GM12878 (cell line): ENCODE measurements around the gene ABT1. TPM values are rescaled to one million over a fixed set of nuclear protein-coding genes. Genes with fewer than 3 reads are reported as not detected.

ENCODE experiments used
- ATAC-seq: fragments of 200-7000 bp; cut with Tn5 transposase; 3 replicates; pipeline ENCODE4 v1.9.1; 2020; ENCODE audit warnings: mild to moderate bottlenecking, moderate library complexity
- BruUV-seq: library from RNA; stranded (reverse); fragments of 400-500 nt; replicated peaks from 2 replicates; lab custom pipeline; 2021; lab: Mats Ljungman, UMichigan
- CTCF ChIA-PET: fragments of 300-600 bp; sonication (Branson Sonifier 250); formaldehyde crosslinking; extraction: SDS; loops from one replicate; lab custom pipeline; 2021; ENCODE audit warnings: inconsistent platforms; lab: Yijun Ruan, JAX
- POLR2A ChIA-PET: fragments of 350-600 bp; formaldehyde crosslinking; extraction: SDS; loops from one replicate; lab custom pipeline; 2021; ENCODE audit warnings: inconsistent platforms; lab: Charles Lee
- RAD21 ChIA-PET: fragments of 300-600 bp; sonication (Branson Sonifier 250); formaldehyde crosslinking; loops from one replicate; lab custom pipeline; 2023; ENCODE audit warnings: antibody characterized with exemption; ENCODE audit not compliant: unreplicated experiment; lab: Charles Lee
- SMC1A ChIA-PET: fragments of 300-600 bp; sonication (Branson Sonifier 250); formaldehyde crosslinking; loops from one replicate; lab custom pipeline; 2023; ENCODE audit not compliant: unreplicated experiment, uncharacterized antibody; lab: Charles Lee
- DNase-seq: peaks from one replicate; pipeline ENCODE4 v3.0.0-alpha.2; 2011; ENCODE audit warnings: low read depth, low spot score
- FAIRE-seq: peaks from 3 replicates; lab custom pipeline; 2011; peaks lifted over from hg19 to GRCh38; lab: Jason Lieb, UNC
- H2AFZ ChIP-seq: 2 replicates; pipeline ENCODE4 v1.6.0; 2011; ENCODE audit warnings: low read depth, low read length, control low read depth; ENCODE audit not compliant: control insufficient read depth
- H3K27ac ChIP-seq: 2 replicates; pipeline ENCODE4 v1.5.1; 2011; ENCODE audit warnings: control low read depth; ENCODE audit not compliant: control insufficient read depth, insufficient read depth
- H3K27me3 ChIP-seq, 2 experiments: replicated peaks in 1 of 2; 2 replicates each; pipeline versions ENCODE4 v1.6.0 to v1.6.1; 2011; ENCODE audit warnings: low read length in 1 of 2; ENCODE audit not compliant: control insufficient read depth in 2 of 2, insufficient read depth in 2 of 2
- H3K36me3 ChIP-seq, 2 experiments: 2 replicates each; pipeline ENCODE4 v1.5.1; 2011; ENCODE audit warnings: low read length in 1 of 2; ENCODE audit not compliant: control insufficient read depth in 2 of 2, insufficient read depth in 2 of 2
- H3K4me1 ChIP-seq: 2 replicates; pipeline ENCODE4 v1.6.1; 2011; ENCODE audit warnings: mild to moderate bottlenecking, low read length, moderate library complexity, mixed read lengths; ENCODE audit not compliant: control insufficient read depth, insufficient read depth
- H3K4me2 ChIP-seq: 2 replicates; pipeline ENCODE4 v1.6.0; 2011; ENCODE audit warnings: control low read depth; ENCODE audit not compliant: control insufficient read depth, insufficient read depth
- H3K4me3 ChIP-seq: fragments of 200-600 bp; sonication (generic); 2 replicates; pipeline ENCODE4 v1.5.1; 2016
- H3K79me2 ChIP-seq: 2 replicates; pipeline ENCODE4 v1.6.0; 2011; ENCODE audit warnings: low read length; ENCODE audit not compliant: control insufficient read depth, insufficient read depth
- H3K9ac ChIP-seq: 2 replicates; pipeline ENCODE4 v1.8.0; 2011; ENCODE audit warnings: low read length, control low read depth, mixed read lengths; ENCODE audit not compliant: control insufficient read depth, insufficient read depth
- H3K9me3 ChIP-seq: replicated peaks from 3 replicates; pipeline ENCODE4 v1.5.1; 2011; ENCODE audit warnings: mild to moderate bottlenecking, low read length; ENCODE audit not compliant: control insufficient read depth, insufficient read depth
- H4K20me1 ChIP-seq: 2 replicates; pipeline ENCODE4 v1.6.0; 2011; ENCODE audit not compliant: control insufficient read depth, insufficient read depth
- BACH1 ChIP-seq: fragments of 450-650 bp; IDR thresholded peaks from 2 replicates; pipeline ENCODE4 v1.6.1; 2017; ENCODE audit warnings: mild to moderate bottlenecking, borderline replicate concordance
- CREB1 ChIP-seq: IDR thresholded peaks from 2 replicates; pipeline ENCODE4 v1.6.1; 2012; ENCODE audit warnings: low read depth, mild to moderate bottlenecking, inconsistent platforms
- E2F4 ChIP-seq: IDR thresholded peaks from 2 replicates; pipeline ENCODE4 v1.6.1; 2012; ENCODE audit warnings: low read depth, low read length, improper control_type of control experiment
- GABPA ChIP-seq: IDR thresholded peaks from 2 replicates; pipeline ENCODE4 v1.6.1; 2014; ENCODE audit warnings: antibody characterized with exemption, low read depth, mild to moderate bottlenecking, inconsistent platforms
- HDAC6 ChIP-seq: fragments of 200-600 bp; sonication (generic); IDR thresholded peaks from one replicate; pipeline ENCODE4 v1.8.0; 2017; ENCODE audit warnings: antibody characterized with exemption; ENCODE audit not compliant: unreplicated experiment
- IRF5 ChIP-seq: fragments of 450-650 bp; IDR thresholded peaks from 2 replicates; pipeline ENCODE4 v1.6.1; 2017; ENCODE audit warnings: borderline replicate concordance
- KAT2A ChIP-seq: conservative IDR thresholded peaks from 2 replicates; pipeline ENCODE4 v1.6.1; 2011; ENCODE audit warnings: low read depth, low read length; ENCODE audit not compliant: control insufficient read depth
- KDM1A ChIP-seq: fragments of 200-600 bp; sonication (generic); IDR thresholded peaks from 2 replicates; pipeline ENCODE4 v1.6.1; 2016; ENCODE audit warnings: borderline replicate concordance
- NFYB ChIP-seq: IDR thresholded peaks from 2 replicates; pipeline ENCODE4 v1.6.1; 2011; ENCODE audit warnings: low read depth, mild to moderate bottlenecking, low read length, improper control_type of control experiment, moderate library complexity; ENCODE audit not compliant: insufficient read depth
- NR2C2 ChIP-seq: IDR thresholded peaks from 2 replicates; pipeline ENCODE4 v1.6.1; 2011; ENCODE audit warnings: borderline replicate concordance, low read depth; ENCODE audit not compliant: control insufficient read depth, insufficient read length
- POLR2A ChIP-seq: IDR thresholded peaks from 2 replicates; pipeline ENCODE4 v1.6.1; 2011; ENCODE audit warnings: low read depth, mild to moderate bottlenecking, low read length
- RAD51 ChIP-seq: fragments of 450-650 bp; IDR thresholded peaks from 2 replicates; pipeline ENCODE4 v1.6.1; 2016; ENCODE audit warnings: moderate library complexity, mild to moderate bottlenecking, inconsistent platforms
- RBBP5 ChIP-seq: fragments of 200-600 bp; sonication (generic); conservative IDR thresholded peaks from 2 replicates; pipeline ENCODE4 v1.6.1; 2016
- RCOR1 ChIP-seq: conservative IDR thresholded peaks from 2 replicates; pipeline ENCODE4 v1.6.1; 2012; ENCODE audit warnings: low read depth, low read length, improper control_type of control experiment
- RELB ChIP-seq: fragments of 450-650 bp; IDR thresholded peaks from 2 replicates; pipeline ENCODE4 v1.6.1; 2017; ENCODE audit warnings: low read depth, mild to moderate bottlenecking, moderate library complexity
- SMAD5 ChIP-seq: IDR thresholded peaks from 2 replicates; pipeline ENCODE4 v1.6.1; 2016; ENCODE audit warnings: antibody characterized with exemption, low read depth
- STAT1 ChIP-seq: fragments of 450-650 bp; conservative IDR thresholded peaks from 2 replicates; pipeline ENCODE4 v1.6.1; 2014; ENCODE audit warnings: antibody characterized with exemption, mild to moderate bottlenecking
- TAF1 ChIP-seq: IDR thresholded peaks from 2 replicates; pipeline ENCODE4 v1.6.1; 2011; ENCODE audit warnings: mild to moderate bottlenecking, low read depth, low read length, borderline replicate concordance
- TBL1XR1 ChIP-seq: IDR thresholded peaks from 2 replicates; pipeline ENCODE4 v1.6.1; 2012; ENCODE audit warnings: low read depth, low read length, improper control_type of control experiment
- ZZZ3 ChIP-seq: IDR thresholded peaks from 2 replicates; pipeline ENCODE4 v1.6.1; 2011; ENCODE audit warnings: low read depth; ENCODE audit not compliant: control insufficient read depth, insufficient read length
- WGBS: methylation state at CpG from one replicate; pipeline ENCODE4 v1.1.6; 2016; ENCODE audit warnings: low lambda C conversion rate; ENCODE audit not compliant: insufficient replicate concordance, insufficient coverage; ENCODE audit errors: missing lambda C conversion rate; 5-methylcytosine and 5-hydroxymethylcytosine counted together
- in situ Hi-C: fragments of 300-500 bp; cut with MboI; formaldehyde crosslinking; loops from 9 replicates; pipeline ENCODE4 v1.14.3; 2018; ENCODE audit warnings: mixed read lengths
- intact Hi-C: fragments of 100-400 bp; cut with micrococcal nuclease; formaldehyde crosslinking; loops from one replicate; pipeline ENCODE4 v1.14.2; 2022; ENCODE audit not compliant: unreplicated experiment
- polyA plus RNA-seq, 11 experiments: library from polyadenylated mRNA; depleted of rRNA in 4 of 11; unstranded in 6 of 11; stranded (reverse) in 5 of 11; fragments of >200 nt; fragmentation: Nextera tagmentation in 4 of 11; fragmentation: Illumina TruSeq in 1 of 11; extraction: Ambion mirVana in 4 of 11; extraction: Trizol in 1 of 11; gene quantifications; 1 replicate in 1 of 11; 2 replicates in 10 of 11; pipeline versions ENCODE4 v1.2.1 to v1.2.3, GENCODE V29; 2011 to 2016; ENCODE audit warnings: inconsistent platforms in 2 of 11, missing spikeins in 2 of 11, low read depth in 1 of 11
- total RNA-seq, 4 experiments: library from RNA; depleted of rRNA in 3 of 4; stranded (reverse); fragments of >200 nt in 3 of 4; fragmentation: Illumina TruSeq in 1 of 4; extraction: Trizol in 1 of 4; gene quantifications; 2 replicates each; pipeline versions ENCODE4 v1.2.1 to v1.2.3, GENCODE V29; 2013 to 2021

The ABT1 gene
- total and polyA plus RNA-seq, 10 of the 15 experiments (the other 5 are each of a cell fraction or from before 2014, with no cell fraction given) = 8.4 to 43.5 (median 28.2) TPM

- H3K36me3 ChIP-seq = peaks cover 1 to 15% of the 10 kb centered on the region in 2 experiments; a peak in 2 of 4 replicates
- RAD21 ChIA-PET = no interaction called here
- H3K9ac ChIP-seq = no peak overlapping the region
- in situ Hi-C loops (no loop called here), intact Hi-C loops (no loop called here)
- POLR2A ChIA-PET = no interaction called here
- H3K4me1 ChIP-seq = peaks cover 18% of the 10 kb centered on the region
- peaks cover 15% of the 10 kb centered on the region for H3K79me2 ChIP-seq
- FAIRE-seq (no peak), DNase-seq (no peak), ATAC-seq (no peak)
- no peak overlapping the region for H3K27ac ChIP-seq
- no peak overlapping the region for H3K4me3 ChIP-seq
- H3K9me3 ChIP-seq = no peaks in the 10 kb centered on the region
- BruUV-seq = no TSS peak
- SMC1A ChIA-PET = no interaction called here
- TF ChIP-seq POLR2A (no peak), IRF5 (no peak), TBL1XR1 (no peak), HDAC6 (no peak), KDM1A (no peak), RBBP5 (no peak), BACH1 (no peak), RCOR1 (no peak), NR2C2 (no peak), E2F4 (no peak), STAT1 (no peak), KAT2A (no peak), RAD51 (no peak), RELB (no peak), CREB1 (no peak), SMAD5 (no peak), GABPA (no peak), TAF1 (no peak), NFYB (no peak), ZZZ3 (no peak)
- TF ChIP-seq, all 136 proteins: peak for 0
- no peaks in the 10 kb centered on the region for H3K27me3 ChIP-seq
- no peaks in the 10 kb centered on the region for H4K20me1 ChIP-seq
- no peak overlapping the region for H3K4me2 ChIP-seq
- WGBS = 100% methylated on average over 3 of the region's 3 CpGs
- H2AFZ ChIP-seq = no peak overlapping the region
- CTCF ChIA-PET = interaction anchor here (0.7 to 1.1 kb wide), 2 partner anchors 476 to 513 kb away, joined by 3 to 5 read pairs; no protein-coding TSS in a partner anchor
Measured at GRCh38 chr6:26602262-26602661, 5.5 kb downstream of the ABT1 start.
